ENCODE data around the gene MOGAT1.

The MOGAT1 gene

DNA sequence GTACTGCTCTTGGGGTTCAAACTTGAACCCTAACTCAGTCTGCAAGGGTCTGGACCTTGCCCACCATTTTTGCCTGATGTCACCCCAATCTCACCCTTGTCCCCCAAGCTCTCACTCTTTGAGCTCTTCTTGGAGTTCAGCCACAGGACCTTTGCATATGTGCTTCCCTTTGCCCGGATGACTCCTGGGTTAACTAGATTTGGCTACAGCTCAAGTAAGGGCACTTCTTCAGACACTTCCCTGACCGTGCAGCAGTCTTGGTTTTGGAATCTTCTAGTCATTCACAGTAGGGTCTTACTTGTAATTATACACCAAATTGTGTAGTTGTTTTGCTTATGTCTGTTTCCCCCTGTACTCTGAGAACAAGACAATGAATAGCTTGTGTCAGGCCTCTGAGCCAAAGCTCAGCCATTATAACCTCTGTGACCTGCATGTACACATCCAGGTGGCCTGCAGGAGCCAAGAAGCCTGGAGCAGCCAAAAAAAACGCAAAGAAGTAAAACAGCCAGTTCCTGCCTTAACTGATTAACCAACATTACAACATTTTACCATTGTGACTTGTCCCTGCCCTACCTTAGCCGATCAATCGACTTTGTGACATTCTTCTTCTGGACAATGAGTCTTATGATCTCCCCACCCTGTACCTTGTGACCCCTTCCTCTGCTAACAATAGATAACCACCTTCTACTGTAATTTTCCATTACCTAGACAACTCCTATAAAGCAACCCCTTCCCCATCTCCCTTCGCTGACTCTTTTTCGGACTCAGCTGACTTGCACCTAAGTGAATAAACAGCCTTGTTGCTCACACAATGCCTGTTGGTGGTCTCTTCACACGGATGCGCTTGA lies 1.0 kb upstream of the MOGAT1 start:
- no peak overlapping the region for H3K14ac ChIP-seq (ENCODE audit: low read length)
- no peak overlapping the region for H4K91ac ChIP-seq (ENCODE audit: low read depth, low read length, poor library complexity)
- no peak overlapping the region for H3K9ac ChIP-seq (ENCODE audit: low read depth, low read length, poor library complexity)
- H3K4me2 ChIP-seq (ENCODE audit: insufficient read depth, low read length, poor library complexity, severe bottlenecking), result peak overlapping the region; percentile 94
- peaks cover 3 to 36% (median 23%) of the 10 kb centered on the region in 3 experiments for H3K27me3 ChIP-seq (ENCODE audit: control insufficient read depth in 3 of 3, insufficient read depth in 3 of 3, low read depth in 1 of 3, low read length in 3 of 3)
- H3K36me3 ChIP-seq (replicated peaks in 1 of 2; ENCODE audit: control insufficient read depth in 2 of 2, insufficient read depth in 2 of 2, low read length in 2 of 2), result no peaks in the 10 kb centered on the region
- no peak overlapping the region for H2BK5ac ChIP-seq (ENCODE audit: low read length)
- H3K23ac ChIP-seq (ENCODE audit: low read depth, low read length, poor library complexity), result no peak overlapping the region
- H3K27ac ChIP-seq (replicated peaks; ENCODE audit: low read length), result no peak overlapping the region
- no peak overlapping the region for H4K8ac ChIP-seq (ENCODE audit: low read depth, low read length)
- H2BK12ac ChIP-seq (ENCODE audit: low read length), result no peak overlapping the region
- peaks cover 5 to 6% of the 10 kb centered on the region in 2 donors for H3K4me1 ChIP-seq (ENCODE audit: control insufficient read depth in 2 of 2, insufficient read depth in 1 of 2, low read depth in 1 of 2, low read length in 2 of 2)
- H2BK120ac ChIP-seq (ENCODE audit: low read depth, low read length), result no peak overlapping the region
- H3K4me3 ChIP-seq (ENCODE audit: low read length in 2 of 2), result no peak overlapping the region
- H3K18ac ChIP-seq (ENCODE audit: low read length), result no peak overlapping the region
- WGBS, 2 donors (ENCODE audit: extremely low coverage in 2 of 2, insufficient read length in 2 of 2, insufficient replicate concordance in 1 of 2), result no CpG with 5 or more reads among the region's 9 CpGs
- no peak for DNase-seq (ENCODE audit: low spot score)
- no peak overlapping the region for H2AK5ac ChIP-seq (ENCODE audit: low read depth, low read length)
- no peaks in the 10 kb centered on the region for H3K79me1 ChIP-seq (ENCODE audit: low read depth, low read length)
- no peak overlapping the region for H3K4ac ChIP-seq (ENCODE audit: low read length)
- H2AFZ ChIP-seq (ENCODE audit: low read length), result no peak overlapping the region
- no peaks in the 10 kb centered on the region for H3K9me3 ChIP-seq (replicated peaks in 1 of 2; ENCODE audit: control insufficient read depth in 2 of 2, insufficient read depth in 1 of 2, low read depth in 1 of 2, low read length in 2 of 2)
- no peak overlapping the region for H2BK15ac ChIP-seq (ENCODE audit: low read length)

GRCh38 chr2:222672068-222672401 lies 577 bp downstream of the MOGAT1 start:
- Histone ChIP-seq H3K23ac (ENCODE audit: low read depth, low read length, poor library complexity) (no peak overlapping the region), H3K4me1 (ENCODE audit: control insufficient read depth in 2 of 2, insufficient read depth in 1 of 2, low read depth in 1 of 2, low read length in 2 of 2) (peaks cover 5 to 6% of the 10 kb centered on the region in 2 donors), H3K18ac (ENCODE audit: low read length) (no peak overlapping the region), H3K79me1 (ENCODE audit: low read depth, low read length) (no peaks in the 10 kb centered on the region), H2BK5ac (ENCODE audit: low read length) (no peak overlapping the region), H3K36me3 (replicated peaks in 1 of 2; ENCODE audit: control insufficient read depth in 2 of 2, insufficient read depth in 2 of 2, low read length in 2 of 2) (no peaks in the 10 kb centered on the region), H3K4me3 (ENCODE audit: low read length in 2 of 2) (peak overlapping the region in 1 of 2 donors; percentile 83), H2BK15ac (ENCODE audit: low read length) (no peak overlapping the region), H3K9ac (ENCODE audit: low read depth, low read length, poor library complexity) (no peak overlapping the region), H3K4ac (ENCODE audit: low read length) (no peak overlapping the region), H2AK5ac (ENCODE audit: low read depth, low read length) (no peak overlapping the region), H3K14ac (ENCODE audit: low read length) (peak overlapping the region; percentile 39), H3K4me2 (ENCODE audit: insufficient read depth, low read length, poor library complexity, severe bottlenecking) (peak overlapping the region; percentile 94), H3K27me3 (ENCODE audit: control insufficient read depth in 3 of 3, insufficient read depth in 3 of 3, low read depth in 1 of 3, low read length in 3 of 3) (peaks cover 3 to 41% (median 23%) of the 10 kb centered on the region in 3 experiments), H4K8ac (ENCODE audit: low read depth, low read length) (no peak overlapping the region), H2BK12ac (ENCODE audit: low read length) (no peak overlapping the region), H3K9me3 (replicated peaks in 1 of 2; ENCODE audit: control insufficient read depth in 2 of 2, insufficient read depth in 1 of 2, low read depth in 1 of 2, low read length in 2 of 2) (no peaks in the 10 kb centered on the region), H4K91ac (ENCODE audit: low read depth, low read length, poor library complexity) (no peak overlapping the region), H2AFZ (ENCODE audit: low read length) (peak overlapping the region; percentile 87), H3K27ac (replicated peaks; ENCODE audit: low read length) (no peak overlapping the region), H2BK120ac (ENCODE audit: low read depth, low read length) (no peak overlapping the region)
- no CpG with 5 or more reads among the region's 10 CpGs for WGBS, 2 donors (ENCODE audit: extremely low coverage in 2 of 2, insufficient read length in 2 of 2, insufficient replicate concordance in 1 of 2)
- no peak for DNase-seq (ENCODE audit: low spot score)

DNA sequence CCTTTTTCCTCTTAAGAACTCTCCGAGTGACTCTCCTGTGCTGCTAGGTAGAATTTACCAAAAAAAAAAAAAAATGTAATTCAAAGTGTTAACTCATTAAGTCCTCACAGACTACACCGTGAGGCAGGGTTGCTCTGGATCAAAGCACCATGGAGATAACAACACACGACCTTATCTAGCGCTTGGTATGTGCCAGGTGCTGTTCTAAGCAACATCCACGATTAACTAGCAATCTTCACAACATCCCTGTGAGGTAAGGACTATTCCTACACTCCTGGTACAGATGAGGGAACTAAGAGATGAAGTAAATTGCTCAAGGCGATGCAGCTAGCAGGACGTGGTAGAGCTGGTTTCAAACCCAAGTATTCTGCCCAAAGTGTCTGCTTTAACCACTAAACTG lies 1.8 kb downstream of the MOGAT1 start:
- Histone ChIP-seq H2AFZ (ENCODE audit: low read length) (no peak overlapping the region), H3K27me3 (ENCODE audit: control insufficient read depth in 3 of 3, insufficient read depth in 3 of 3, low read depth in 1 of 3, low read length in 3 of 3) (peaks cover 3 to 43% (median 23%) of the 10 kb centered on the region in 3 experiments), H2BK15ac (ENCODE audit: low read length) (no peak overlapping the region), H3K27ac (replicated peaks; ENCODE audit: low read length) (no peak overlapping the region), H3K4me1 (ENCODE audit: control insufficient read depth in 2 of 2, insufficient read depth in 1 of 2, low read depth in 1 of 2, low read length in 2 of 2) (peaks cover 0 to 6% of the 10 kb centered on the region in 2 donors), H3K79me1 (ENCODE audit: low read depth, low read length) (no peaks in the 10 kb centered on the region), H2AK5ac (ENCODE audit: low read depth, low read length) (no peak overlapping the region), H4K91ac (ENCODE audit: low read depth, low read length, poor library complexity) (no peak overlapping the region), H2BK5ac (ENCODE audit: low read length) (no peak overlapping the region), H2BK12ac (ENCODE audit: low read length) (no peak overlapping the region), H3K4me3 (ENCODE audit: low read length in 2 of 2) (no peak overlapping the region), H2BK120ac (ENCODE audit: low read depth, low read length) (no peak overlapping the region), H3K36me3 (replicated peaks in 1 of 2; ENCODE audit: control insufficient read depth in 2 of 2, insufficient read depth in 2 of 2, low read length in 2 of 2) (no peaks in the 10 kb centered on the region), H3K23ac (ENCODE audit: low read depth, low read length, poor library complexity) (no peak overlapping the region), H3K14ac (ENCODE audit: low read length) (no peak overlapping the region), H4K8ac (ENCODE audit: low read depth, low read length) (no peak overlapping the region), H3K9me3 (replicated peaks in 1 of 2; ENCODE audit: control insufficient read depth in 2 of 2, insufficient read depth in 1 of 2, low read depth in 1 of 2, low read length in 2 of 2) (no peaks in the 10 kb centered on the region), H3K4me2 (ENCODE audit: insufficient read depth, low read length, poor library complexity, severe bottlenecking) (no peak overlapping the region), H3K4ac (ENCODE audit: low read length) (no peak overlapping the region), H3K9ac (ENCODE audit: low read depth, low read length, poor library complexity) (no peak overlapping the region), H3K18ac (ENCODE audit: low read length) (no peak overlapping the region)
- DNase-seq (ENCODE audit: low spot score), result no peak
- no CpG with 5 or more reads among the region's 7 CpGs for WGBS, 2 donors (ENCODE audit: extremely low coverage in 2 of 2, insufficient read length in 2 of 2, insufficient replicate concordance in 1 of 2)

- H2AK5ac ChIP-seq (ENCODE audit: low read depth, low read length), result no peak overlapping the region
- H3K14ac ChIP-seq (ENCODE audit: low read length), result no peak overlapping the region
- H4K8ac ChIP-seq (ENCODE audit: low read depth, low read length), result no peak overlapping the region
- H2BK120ac ChIP-seq (ENCODE audit: low read depth, low read length), result no peak overlapping the region
- no peak overlapping the region for H3K9ac ChIP-seq (ENCODE audit: low read depth, low read length, poor library complexity)
- H3K4me1 ChIP-seq (ENCODE audit: control insufficient read depth in 2 of 2, insufficient read depth in 1 of 2, low read depth in 1 of 2, low read length in 2 of 2), result peaks cover 0 to 6% of the 10 kb centered on the region in 2 donors
- no peak for DNase-seq (ENCODE audit: low spot score)
- no peak overlapping the region for H2BK12ac ChIP-seq (ENCODE audit: low read length)
- no peak overlapping the region for H4K91ac ChIP-seq (ENCODE audit: low read depth, low read length, poor library complexity)
- H3K4me2 ChIP-seq (ENCODE audit: insufficient read depth, low read length, poor library complexity, severe bottlenecking), result no peak overlapping the region
- no peak overlapping the region for H2BK15ac ChIP-seq (ENCODE audit: low read length)
- no peak overlapping the region for H3K4me3 ChIP-seq (ENCODE audit: low read length in 2 of 2)
- H3K36me3 ChIP-seq (replicated peaks in 1 of 2; ENCODE audit: control insufficient read depth in 2 of 2, insufficient read depth in 2 of 2, low read length in 2 of 2), result no peaks in the 10 kb centered on the region
- H3K4ac ChIP-seq (ENCODE audit: low read length), result no peak overlapping the region
- H3K27me3 ChIP-seq (ENCODE audit: control insufficient read depth in 3 of 3, insufficient read depth in 3 of 3, low read depth in 1 of 3, low read length in 3 of 3), result peaks cover 3 to 43% (median 23%) of the 10 kb centered on the region in 3 experiments
- no peak overlapping the region for H3K23ac ChIP-seq (ENCODE audit: low read depth, low read length, poor library complexity)
- H2BK5ac ChIP-seq (ENCODE audit: low read length), result no peak overlapping the region
- H3K18ac ChIP-seq (ENCODE audit: low read length), result no peak overlapping the region
- H2AFZ ChIP-seq (ENCODE audit: low read length), result no peak overlapping the region
- no CpG with 5 or more reads among the region's 5 CpGs for WGBS, 2 donors (ENCODE audit: extremely low coverage in 2 of 2, insufficient read length in 2 of 2, insufficient replicate concordance in 1 of 2)
- H3K9me3 ChIP-seq (replicated peaks in 1 of 2; ENCODE audit: control insufficient read depth in 2 of 2, insufficient read depth in 1 of 2, low read depth in 1 of 2, low read length in 2 of 2), result no peaks in the 10 kb centered on the region
- no peaks in the 10 kb centered on the region for H3K79me1 ChIP-seq (ENCODE audit: low read depth, low read length)
- H3K27ac ChIP-seq (replicated peaks; ENCODE audit: low read length), result no peak overlapping the region
Measured at GRCh38 chr2:222673883-222674282, 2.4 kb downstream of the MOGAT1 start.
